Panc1 (cell line): ENCODE data around the gene PEG3. TPM values are rescaled to one million over a fixed set of nuclear protein-coding genes. Genes with fewer than 3 reads are reported as not detected.

Experiments
- ATAC-seq: fragments of 200-7000 bp; cut with Tn5 transposase; 2 replicates; pipeline ENCODE4 v1.9.1; 2020; ENCODE audit warnings: mild to moderate bottlenecking, moderate library complexity
- BruUV-seq: library from RNA; stranded (reverse); fragments of 400-500 nt; replicated peaks from 2 replicates; lab custom pipeline; 2021; lab: Mats Ljungman, UMichigan
- CTCF ChIA-PET: fragments of 300-600 bp; sonication (Branson Sonifier 250); formaldehyde crosslinking; loops from one replicate; lab custom pipeline; 2022; ENCODE audit warnings: antibody characterized with exemption; lab: Charles Lee
- POLR2A ChIA-PET: fragments of 300-600 bp; sonication (Branson Sonifier 250); formaldehyde crosslinking; loops from one replicate; lab custom pipeline; 2022; ENCODE audit warnings: antibody characterized with exemption; lab: Charles Lee
- DNase-seq: peaks from one replicate; pipeline ENCODE4 v3.0.0-alpha.2; 2010; ENCODE audit warnings: low read depth, low spot score
- H3K27ac ChIP-seq: 2 replicates; pipeline ENCODE4 v1.5.1; 2011; ENCODE audit warnings: mild to moderate bottlenecking, low read length, inconsistent platforms
- H3K27me3 ChIP-seq: fragments of 200-500 bp; sonication (Bioruptor generic); 2 replicates; pipeline ENCODE4 v1.6.0; 2014; ENCODE audit warnings: low read length, inconsistent platforms; ENCODE audit not compliant: control insufficient read depth, insufficient read depth
- H3K36me3 ChIP-seq: fragments of 200-500 bp; sonication (Bioruptor generic); 2 replicates; pipeline ENCODE4 v1.5.1; 2014; ENCODE audit warnings: inconsistent platforms, mild to moderate bottlenecking, low read length, moderate library complexity; ENCODE audit not compliant: control insufficient read depth, insufficient read depth
- H3K4me1 ChIP-seq: 2 replicates; pipeline ENCODE4 v1.5.1; 2011; ENCODE audit warnings: inconsistent platforms, mild to moderate bottlenecking, low read length, moderate library complexity; ENCODE audit not compliant: control insufficient read depth, insufficient read depth
- H3K4me3 ChIP-seq, 2 experiments: 2 replicates each; pipeline ENCODE4 v1.5.1; 2011 to 2012; ENCODE audit warnings: low read depth in 2 of 2, low read length in 2 of 2, mild to moderate bottlenecking in 2 of 2, inconsistent platforms in 1 of 2, moderate library complexity in 1 of 2
- H3K9me3 ChIP-seq: fragments of 200-500 bp; sonication (Bioruptor generic); 2 replicates; pipeline ENCODE4 v1.5.1; 2014; ENCODE audit warnings: low read depth, mild to moderate bottlenecking, inconsistent platforms, low read length, moderate library complexity; ENCODE audit not compliant: control insufficient read depth, insufficient read depth
- POLR2AphosphoS5 ChIP-seq: IDR thresholded peaks from 2 replicates; pipeline ENCODE4 v1.6.1; 2012; ENCODE audit warnings: mild to moderate bottlenecking, low read depth, low read length, moderate library complexity
- TCF7L2 ChIP-seq: IDR thresholded peaks from 2 replicates; pipeline ENCODE4 v1.6.1; 2011; ENCODE audit warnings: mild to moderate bottlenecking, low read depth, low read length, inconsistent platforms
- in situ Hi-C: cut with HindIII; loops from 2 replicates; pipeline ENCODE4 v1.10.0; 2016; ENCODE audit warnings: low sequenced_read_pairs, low pct_unique_long_range_greater_than_20kb
- intact Hi-C: fragments of 100-400 bp; cut with micrococcal nuclease; formaldehyde crosslinking; loops from one replicate; pipeline ENCODE4 v1.10.0; 2022; ENCODE audit not compliant: unreplicated experiment
- total RNA-seq: library from RNA; stranded (reverse); gene quantifications from one replicate; pipeline ENCODE4 v1.2.1, GENCODE V29; 2021; ENCODE audit not compliant: unreplicated experiment
- TF ChIP-seq, protein P1 (sequence below): fragments of 450-650 bp; IDR thresholded peaks from 2 replicates; pipeline ENCODE4 v1.5.1; 2017; ENCODE audit warnings: mild to moderate bottlenecking
- TF ChIP-seq, protein P2 (sequence below), 2 experiments: IDR thresholded peaks; 2 replicates each; pipeline ENCODE4 v1.6.1; 2011 to 2012; ENCODE audit warnings: low read depth in 2 of 2, control low read depth in 1 of 2, low read length in 1 of 2, mild to moderate bottlenecking in 1 of 2, moderate library complexity in 1 of 2; ENCODE audit not compliant: insufficient read depth in 1 of 2

PEG3 gene
- total RNA-seq, 1 experiment from 2014 or later = 0.15 TPM

- Histone ChIP-seq H3K27ac (no peak overlapping the region), H3K4me3 (no peak overlapping the region), H3K27me3 (no peaks in the 10 kb centered on the region; the same call in 1 of the 2 replicates), H3K9me3 (peaks cover 19% of the 10 kb centered on the region; the same call in 1 of the 2 replicates), H3K36me3 (no peaks in the 10 kb centered on the region), H3K4me1 (no peaks in the 10 kb centered on the region)
- in situ Hi-C loops (no loop called here), intact Hi-C loops (no loop called here)
- ChIA-PET POLR2A (no interaction called here), CTCF (no interaction called here)
- DNase-seq = no peak
- BruUV-seq = no TSS peak
- TF ChIP-seq POLR2AphosphoS5 = no peak
- TF ChIP-seq, protein P1, sequence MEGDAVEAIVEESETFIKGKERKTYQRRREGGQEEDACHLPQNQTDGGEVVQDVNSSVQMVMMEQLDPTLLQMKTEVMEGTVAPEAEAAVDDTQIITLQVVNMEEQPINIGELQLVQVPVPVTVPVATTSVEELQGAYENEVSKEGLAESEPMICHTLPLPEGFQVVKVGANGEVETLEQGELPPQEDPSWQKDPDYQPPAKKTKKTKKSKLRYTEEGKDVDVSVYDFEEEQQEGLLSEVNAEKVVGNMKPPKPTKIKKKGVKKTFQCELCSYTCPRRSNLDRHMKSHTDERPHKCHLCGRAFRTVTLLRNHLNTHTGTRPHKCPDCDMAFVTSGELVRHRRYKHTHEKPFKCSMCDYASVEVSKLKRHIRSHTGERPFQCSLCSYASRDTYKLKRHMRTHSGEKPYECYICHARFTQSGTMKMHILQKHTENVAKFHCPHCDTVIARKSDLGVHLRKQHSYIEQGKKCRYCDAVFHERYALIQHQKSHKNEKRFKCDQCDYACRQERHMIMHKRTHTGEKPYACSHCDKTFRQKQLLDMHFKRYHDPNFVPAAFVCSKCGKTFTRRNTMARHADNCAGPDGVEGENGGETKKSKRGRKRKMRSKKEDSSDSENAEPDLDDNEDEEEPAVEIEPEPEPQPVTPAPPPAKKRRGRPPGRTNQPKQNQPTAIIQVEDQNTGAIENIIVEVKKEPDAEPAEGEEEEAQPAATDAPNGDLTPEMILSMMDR = no peak
- no peak for ATAC-seq
Observed at GRCh38 chr19:56810260-56810659, 30.3 kb downstream of the PEG3 start.

DNA sequence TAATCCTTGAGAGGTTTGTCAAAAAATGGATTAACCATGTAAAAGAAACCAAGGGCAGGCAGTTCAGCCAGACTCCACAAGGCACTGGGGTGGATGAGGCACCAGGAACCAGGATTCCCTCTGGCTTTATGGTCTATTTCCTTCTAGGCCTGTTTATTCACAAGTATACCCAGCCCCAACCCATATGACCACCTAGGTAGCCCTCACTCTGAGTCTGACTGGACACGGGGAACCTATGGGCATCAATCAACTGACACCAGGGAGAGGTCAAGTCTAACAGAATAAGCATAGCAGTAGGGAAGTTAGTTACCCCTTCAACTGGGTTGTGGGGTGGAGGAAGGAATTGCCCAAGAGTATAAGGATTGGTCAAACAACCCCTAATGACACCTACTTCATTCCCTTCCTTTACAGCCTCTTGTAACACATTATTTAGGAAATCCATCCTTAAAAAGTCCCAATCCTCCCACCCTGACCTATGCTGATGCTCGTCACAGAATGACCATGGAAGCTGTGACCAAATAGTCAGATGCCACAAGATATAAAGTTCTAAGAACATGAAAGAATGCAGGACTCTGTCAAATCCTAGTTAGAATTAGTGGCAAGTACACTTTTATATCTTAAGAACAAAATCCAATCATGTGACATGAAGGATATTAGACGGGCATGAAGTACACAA lies 31.7 kb downstream of the PEG3 start:
- H3K4me3 ChIP-seq = no peak overlapping the region
- DNase-seq = no peak
- H3K9me3 ChIP-seq = peaks cover 25% of the 10 kb centered on the region; the same call in 1 of the 2 replicates
- intact Hi-C loops = no loop called here
- H3K27me3 ChIP-seq = no peaks in the 10 kb centered on the region; the same call in 1 of the 2 replicates
- no peak overlapping the region for H3K27ac ChIP-seq
- no peak for ATAC-seq
- no peaks in the 10 kb centered on the region for H3K36me3 ChIP-seq
- H3K4me1 ChIP-seq = no peaks in the 10 kb centered on the region
- TF ChIP-seq TCF7L2 = no peak
- TF ChIP-seq, protein P1 = no peak
- TF ChIP-seq, protein P2, sequence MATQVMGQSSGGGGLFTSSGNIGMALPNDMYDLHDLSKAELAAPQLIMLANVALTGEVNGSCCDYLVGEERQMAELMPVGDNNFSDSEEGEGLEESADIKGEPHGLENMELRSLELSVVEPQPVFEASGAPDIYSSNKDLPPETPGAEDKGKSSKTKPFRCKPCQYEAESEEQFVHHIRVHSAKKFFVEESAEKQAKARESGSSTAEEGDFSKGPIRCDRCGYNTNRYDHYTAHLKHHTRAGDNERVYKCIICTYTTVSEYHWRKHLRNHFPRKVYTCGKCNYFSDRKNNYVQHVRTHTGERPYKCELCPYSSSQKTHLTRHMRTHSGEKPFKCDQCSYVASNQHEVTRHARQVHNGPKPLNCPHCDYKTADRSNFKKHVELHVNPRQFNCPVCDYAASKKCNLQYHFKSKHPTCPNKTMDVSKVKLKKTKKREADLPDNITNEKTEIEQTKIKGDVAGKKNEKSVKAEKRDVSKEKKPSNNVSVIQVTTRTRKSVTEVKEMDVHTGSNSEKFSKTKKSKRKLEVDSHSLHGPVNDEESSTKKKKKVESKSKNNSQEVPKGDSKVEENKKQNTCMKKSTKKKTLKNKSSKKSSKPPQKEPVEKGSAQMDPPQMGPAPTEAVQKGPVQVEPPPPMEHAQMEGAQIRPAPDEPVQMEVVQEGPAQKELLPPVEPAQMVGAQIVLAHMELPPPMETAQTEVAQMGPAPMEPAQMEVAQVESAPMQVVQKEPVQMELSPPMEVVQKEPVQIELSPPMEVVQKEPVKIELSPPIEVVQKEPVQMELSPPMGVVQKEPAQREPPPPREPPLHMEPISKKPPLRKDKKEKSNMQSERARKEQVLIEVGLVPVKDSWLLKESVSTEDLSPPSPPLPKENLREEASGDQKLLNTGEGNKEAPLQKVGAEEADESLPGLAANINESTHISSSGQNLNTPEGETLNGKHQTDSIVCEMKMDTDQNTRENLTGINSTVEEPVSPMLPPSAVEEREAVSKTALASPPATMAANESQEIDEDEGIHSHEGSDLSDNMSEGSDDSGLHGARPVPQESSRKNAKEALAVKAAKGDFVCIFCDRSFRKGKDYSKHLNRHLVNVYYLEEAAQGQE (IDR thresholded peaks at IDR 0.05; ENCODE audit: insufficient read depth in 1 of 2, low read depth in 2 of 2, low read length in 1 of 2) = no peak
- in situ Hi-C loops = no loop called here
- POLR2A ChIA-PET = no interaction called here
- CTCF ChIA-PET = no interaction called here
- BruUV-seq = no TSS peak
